ENCODE data around the gene PDCD1.

The PDCD1 gene

DNA sequence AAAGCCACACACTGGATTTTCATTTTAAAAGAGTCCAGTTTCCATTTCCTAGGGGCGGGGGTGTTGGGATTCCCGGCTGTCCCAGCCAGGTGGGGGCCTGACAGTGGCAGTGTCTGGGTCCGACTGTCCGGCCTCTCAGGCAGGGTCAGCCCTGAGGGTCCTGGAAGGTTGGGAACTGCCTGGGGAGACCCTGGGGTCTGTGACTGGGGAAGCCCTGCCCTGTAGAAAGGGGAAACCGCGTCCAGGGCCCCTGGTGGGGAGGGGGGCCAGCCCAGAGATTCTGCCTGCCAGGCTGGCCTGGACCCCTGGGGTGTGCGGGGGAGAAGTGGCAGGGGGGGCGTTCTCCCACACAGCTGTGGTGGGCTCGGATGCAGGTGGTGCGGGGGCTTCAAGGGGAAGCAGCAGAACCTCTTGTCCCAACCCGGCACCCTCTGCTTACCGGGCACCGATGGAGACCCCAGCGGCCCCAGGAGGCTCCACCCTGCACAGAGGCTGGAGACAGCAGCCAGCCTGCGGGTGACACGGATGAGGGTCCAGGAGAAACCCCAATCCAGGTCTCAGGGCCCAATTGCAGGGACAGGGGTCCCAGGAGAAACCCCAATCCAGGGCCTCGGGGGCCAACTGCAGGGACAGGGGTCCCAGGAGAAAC, 15.7 kb upstream of the PDCD1 start:
- TF ChIP-seq, protein P1, sequence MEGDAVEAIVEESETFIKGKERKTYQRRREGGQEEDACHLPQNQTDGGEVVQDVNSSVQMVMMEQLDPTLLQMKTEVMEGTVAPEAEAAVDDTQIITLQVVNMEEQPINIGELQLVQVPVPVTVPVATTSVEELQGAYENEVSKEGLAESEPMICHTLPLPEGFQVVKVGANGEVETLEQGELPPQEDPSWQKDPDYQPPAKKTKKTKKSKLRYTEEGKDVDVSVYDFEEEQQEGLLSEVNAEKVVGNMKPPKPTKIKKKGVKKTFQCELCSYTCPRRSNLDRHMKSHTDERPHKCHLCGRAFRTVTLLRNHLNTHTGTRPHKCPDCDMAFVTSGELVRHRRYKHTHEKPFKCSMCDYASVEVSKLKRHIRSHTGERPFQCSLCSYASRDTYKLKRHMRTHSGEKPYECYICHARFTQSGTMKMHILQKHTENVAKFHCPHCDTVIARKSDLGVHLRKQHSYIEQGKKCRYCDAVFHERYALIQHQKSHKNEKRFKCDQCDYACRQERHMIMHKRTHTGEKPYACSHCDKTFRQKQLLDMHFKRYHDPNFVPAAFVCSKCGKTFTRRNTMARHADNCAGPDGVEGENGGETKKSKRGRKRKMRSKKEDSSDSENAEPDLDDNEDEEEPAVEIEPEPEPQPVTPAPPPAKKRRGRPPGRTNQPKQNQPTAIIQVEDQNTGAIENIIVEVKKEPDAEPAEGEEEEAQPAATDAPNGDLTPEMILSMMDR (conservative IDR thresholded peaks at IDR 0.05; ENCODE audit: control insufficient read depth, insufficient read depth, low read depth, low read length), result no peak
- H3K4me3 ChIP-seq (ENCODE audit: control insufficient read depth, low read depth, low read length), result no peak overlapping the region
- DNase-seq (ENCODE audit: low read depth), result no peak

DNA sequence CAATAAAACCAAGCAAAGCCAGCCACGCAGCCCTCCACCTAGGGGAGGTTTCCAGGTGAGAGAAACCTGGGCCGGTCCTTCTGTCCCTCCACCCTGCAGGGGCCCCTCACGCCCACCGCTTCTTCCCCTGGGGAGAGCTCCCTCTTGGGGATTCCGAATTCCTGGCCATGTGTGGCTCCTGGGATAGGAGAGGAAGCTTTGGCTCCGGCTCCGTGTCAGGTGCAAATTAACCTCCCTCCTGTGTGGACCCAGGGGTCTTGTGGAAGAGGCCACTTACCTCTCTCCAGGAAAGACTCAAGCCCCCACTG, 15.1 kb upstream of the PDCD1 start:
- TF ChIP-seq, protein P1 (conservative IDR thresholded peaks at IDR 0.05; ENCODE audit: control insufficient read depth, insufficient read depth, low read depth, low read length), result no peak
- H3K4me3 ChIP-seq (ENCODE audit: control insufficient read depth, low read depth, low read length), result no peak overlapping the region
- DNase-seq (ENCODE audit: low read depth), result no peak

DNA sequence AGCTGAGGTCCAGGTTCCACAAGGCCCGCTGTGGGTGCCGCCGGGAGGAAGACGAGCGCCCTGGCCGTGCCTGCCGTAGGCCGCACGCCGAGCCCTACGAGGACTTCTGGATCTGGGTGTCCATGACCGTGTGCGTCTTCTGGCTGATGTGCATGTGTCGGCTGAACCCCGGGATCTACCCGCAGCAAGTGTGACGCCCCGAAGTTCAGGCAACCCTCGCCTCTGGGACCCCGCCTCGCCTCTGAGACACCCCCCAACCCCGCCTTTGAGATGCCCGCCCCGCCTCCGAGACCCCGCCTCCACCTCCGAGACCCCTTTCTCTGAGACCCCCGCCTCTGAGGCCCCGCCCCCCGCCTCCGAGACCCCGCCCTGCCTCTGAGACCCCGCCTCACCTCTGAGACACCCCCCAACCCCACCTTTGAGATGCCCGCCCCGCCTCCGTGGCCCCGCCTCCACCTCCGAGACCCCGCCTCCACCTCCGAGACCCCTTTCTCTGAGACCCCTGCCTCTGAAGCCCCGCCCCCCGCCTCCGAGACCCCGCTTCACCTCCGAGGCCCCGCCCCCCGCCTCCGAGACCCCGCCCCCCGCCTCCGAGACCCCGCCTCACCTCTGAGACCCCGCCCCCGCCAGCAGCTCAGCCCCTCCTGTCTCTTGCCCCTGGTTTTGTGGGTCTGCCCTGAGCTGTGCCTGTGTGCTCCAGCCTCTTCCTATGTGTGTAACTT, 14.5 kb upstream of the PDCD1 start:
- DNase-seq (ENCODE audit: low read depth), result no peak
- TF ChIP-seq, protein P1 (conservative IDR thresholded peaks at IDR 0.05; ENCODE audit: control insufficient read depth, insufficient read depth, low read depth, low read length), result no peak
- H3K4me3 ChIP-seq (ENCODE audit: control insufficient read depth, low read depth, low read length), result no peak overlapping the region

DNA sequence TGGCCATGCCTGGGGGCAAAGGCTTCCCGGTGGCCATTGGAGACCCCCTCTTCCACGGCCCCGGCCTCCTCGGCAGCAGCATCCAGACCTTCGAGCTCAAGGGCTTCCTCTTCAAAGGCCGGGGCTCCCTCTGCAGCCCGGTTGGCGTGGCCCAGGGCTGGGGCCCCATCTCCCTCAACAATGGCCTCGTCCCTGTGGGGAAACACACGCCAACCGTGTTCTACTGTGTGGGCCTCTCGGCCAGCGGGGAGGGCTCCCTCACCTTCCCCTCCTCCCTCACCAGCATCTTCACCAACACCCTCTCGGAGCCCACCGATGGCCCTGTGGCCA, 13.6 kb upstream of the PDCD1 start:
- H3K4me3 ChIP-seq (ENCODE audit: control insufficient read depth, low read depth, low read length), result no peak overlapping the region
- TF ChIP-seq, protein P1 (conservative IDR thresholded peaks at IDR 0.05; ENCODE audit: control insufficient read depth, insufficient read depth, low read depth, low read length), result no peak
- no peak for DNase-seq (ENCODE audit: low read depth)

DNA sequence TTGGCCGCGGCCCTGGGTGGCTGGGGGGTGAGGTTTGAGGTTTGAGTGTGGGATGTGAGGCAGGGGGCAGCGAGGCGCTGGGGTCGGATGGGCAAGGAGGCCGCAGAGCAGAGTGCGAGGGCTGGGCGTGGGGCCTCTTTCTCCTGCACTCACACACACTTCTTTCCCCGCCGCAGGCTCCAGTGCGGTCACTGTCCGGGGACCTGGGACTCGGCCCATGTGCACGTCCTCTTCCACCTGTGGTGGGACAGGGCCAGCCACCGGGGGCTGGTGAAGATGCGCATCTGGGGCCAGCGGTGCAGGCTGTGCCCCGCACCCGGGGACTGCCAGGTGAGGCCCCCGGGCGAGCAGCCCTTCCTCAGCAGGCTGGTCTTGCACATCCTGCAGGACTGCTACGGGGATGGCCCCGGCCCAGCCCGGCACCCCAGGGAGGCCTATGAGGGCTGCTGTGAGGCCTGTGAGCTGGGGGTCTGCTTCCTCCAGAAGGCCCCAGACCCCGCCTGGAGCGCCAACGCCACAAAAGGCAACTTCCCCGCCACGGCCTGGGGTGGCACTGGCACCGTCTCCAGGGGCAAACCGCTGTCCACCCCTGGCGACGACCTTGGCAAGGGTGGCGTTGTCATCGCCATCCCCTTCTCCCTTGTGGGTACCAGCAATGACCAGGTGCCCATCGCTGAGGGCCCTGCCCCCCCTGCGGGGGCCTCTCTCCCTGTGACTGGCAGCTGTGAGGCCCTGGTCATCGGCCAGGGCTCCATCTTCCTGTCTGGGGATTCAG, 13.0 kb upstream of the PDCD1 start:
- no peak overlapping the region for H3K4me3 ChIP-seq (ENCODE audit: control insufficient read depth, low read depth, low read length)
- TF ChIP-seq, protein P1 (conservative IDR thresholded peaks at IDR 0.05; ENCODE audit: control insufficient read depth, insufficient read depth, low read depth, low read length), result no peak
- no peak for DNase-seq (ENCODE audit: low read depth)

DNA sequence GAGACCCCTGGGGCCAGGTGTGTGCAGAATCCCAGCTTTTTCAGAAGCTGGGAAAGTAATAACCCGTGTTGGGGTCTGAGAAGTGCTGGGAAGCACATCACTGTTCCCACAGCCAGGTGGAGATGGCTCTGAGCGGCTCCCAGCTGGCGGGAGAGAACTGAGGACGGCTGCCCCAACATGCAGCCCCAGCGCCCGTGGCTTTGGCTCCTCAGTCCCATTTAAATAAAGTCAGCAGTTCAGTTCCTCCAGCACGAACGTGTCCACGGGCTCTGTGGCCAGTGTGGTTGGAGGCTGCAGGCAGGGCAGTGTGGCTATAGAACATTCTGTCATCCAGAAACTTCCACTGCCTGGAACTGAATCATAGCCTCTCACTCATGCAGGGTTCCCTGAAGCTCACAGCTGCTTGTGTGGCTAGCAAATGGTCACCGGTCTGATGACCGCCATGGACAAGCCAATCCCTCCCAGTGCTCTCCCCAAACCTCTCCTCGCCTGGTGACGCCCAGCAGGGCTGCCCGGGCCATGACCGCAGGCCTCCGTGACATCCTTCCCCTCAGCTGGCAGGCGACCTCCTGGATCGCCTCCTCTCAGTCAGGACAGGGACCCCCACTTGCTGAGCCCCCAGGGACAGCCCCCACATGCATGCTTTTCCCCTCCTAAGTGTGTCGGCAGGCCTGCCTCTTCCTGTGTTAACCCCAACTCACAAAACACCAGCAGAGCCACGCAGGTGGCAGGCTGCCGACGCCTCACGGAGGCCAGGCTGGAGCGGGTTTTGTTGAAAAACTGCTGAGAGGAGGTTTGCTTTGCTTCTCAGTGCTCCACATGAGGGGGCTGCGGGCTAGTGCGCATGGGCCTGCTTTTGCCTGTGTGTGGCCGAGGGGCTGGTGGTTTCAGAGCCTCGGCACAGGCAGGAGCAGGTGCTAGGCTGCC, 12.2 kb upstream of the PDCD1 start:
- no peak for DNase-seq (ENCODE audit: low read depth)
- TF ChIP-seq, protein P1 (conservative IDR thresholded peaks at IDR 0.05; ENCODE audit: control insufficient read depth, insufficient read depth, low read depth, low read length), result no peak

More for the DNA sequence above, 12.2 kb upstream of the PDCD1 start:
- no peak overlapping the region for H3K4me3 ChIP-seq (ENCODE audit: control insufficient read depth, low read depth, low read length)

All from fibroblast of mammary gland (primary cell).